B cell (primary cell): ENCODE results near the gene DLG2.

Source experiments
- CTCF ChIP-seq: fragments of 200-600 bp; IDR thresholded peaks from one replicate; pipeline ENCODE4 v1.8.0; 2022; ENCODE audit warnings: antibody characterized with exemption, mild to moderate bottlenecking
- EZH2 ChIP-seq: IDR thresholded peaks from 2 replicates; pipeline ENCODE4 v1.6.1; 2012; ENCODE audit warnings: borderline replicate concordance, low read depth, mild to moderate bottlenecking, moderate library complexity, low read length; ENCODE audit not compliant: insufficient read depth, poor library complexity, severe bottlenecking

- TF ChIP-seq CTCF (no peak), EZH2 (no peak)
These were observed 2171.8 kb downstream of the DLG2 start for GRCh38 chr11:83455356-83455755.
